NT2/D1 (cell line): ENCODE measurements around the gene TEPSIN.

Experiments used
- YY1 ChIP-seq: IDR thresholded peaks from 2 replicates; pipeline ENCODE4 v1.6.1; 2011; ENCODE audit not compliant: insufficient read length, insufficient read depth
- ZNF274 ChIP-seq: IDR thresholded peaks from 2 replicates; pipeline ENCODE4 v1.6.1; 2011; ENCODE audit warnings: mild to moderate bottlenecking, low read depth, low read length

GRCh38 chr17:81249223-81250040 lies 10.6 kb upstream of the TEPSIN start:
- TF ChIP-seq ZNF274 (no peak), YY1 (no peak)
